Measurements from ENCODE around the gene PNPO.
"Not testable (repeated sequence)": the region's sequence is repeated elsewhere in the genome, so short reads cannot be mapped to it uniquely, and the experiment has no call there.

The PNPO gene

GRCh38 chr17:47978324-47978723 lies 37.0 kb downstream of the PNPO start:
- Histone ChIP-seq H3K27ac (ENCODE audit: low read depth, low read length) (no peak overlapping the region), H2AFZ (ENCODE audit: low read length, unreplicated experiment) (no peak overlapping the region), H3K4me3 (ENCODE audit: low read depth, low read length) (no peak overlapping the region), H3K27me3 (ENCODE audit: insufficient read depth, low read length) (no peaks in the 10 kb centered on the region), H3K36me3 (ENCODE audit: insufficient read depth, low read length) (0 out of 2 replicates have a peak, but pooled peaks cover 8% of the 10 kb centered on the region), H3K79me2 (ENCODE audit: control insufficient read depth, insufficient read depth, low read length, unreplicated experiment) (no peaks in the 10 kb centered on the region), H3K4me1 (ENCODE audit: control insufficient read depth, insufficient read depth, low read length, unreplicated experiment) (no peaks in the 10 kb centered on the region)

GRCh38 chr17:47980541-47980940 lies 39.2 kb downstream of the PNPO start:
- Histone ChIP-seq H2AFZ (ENCODE audit: low read length, unreplicated experiment) (no peak overlapping the region), H3K4me1 (ENCODE audit: control insufficient read depth, insufficient read depth, low read length, unreplicated experiment) (no peaks in the 10 kb centered on the region), H3K27me3 (ENCODE audit: insufficient read depth, low read length) (no peaks in the 10 kb centered on the region), H3K27ac (ENCODE audit: low read depth, low read length) (no peak overlapping the region), H3K4me3 (ENCODE audit: low read depth, low read length) (no peak overlapping the region), H3K79me2 (ENCODE audit: control insufficient read depth, insufficient read depth, low read length, unreplicated experiment) (no peaks in the 10 kb centered on the region), H3K36me3 (ENCODE audit: insufficient read depth, low read length) (0 out of 2 replicates have a peak, but pooled peaks cover 8% of the 10 kb centered on the region)

GRCh38 chr17:47981462-47981861 lies 40.1 kb downstream of the PNPO start:
- Histone ChIP-seq H2AFZ (ENCODE audit: low read length, unreplicated experiment) (no peak overlapping the region), H3K27me3 (ENCODE audit: insufficient read depth, low read length) (no peaks in the 10 kb centered on the region), H3K4me1 (ENCODE audit: control insufficient read depth, insufficient read depth, low read length, unreplicated experiment) (no peaks in the 10 kb centered on the region), H3K36me3 (ENCODE audit: insufficient read depth, low read length) (0 out of 2 replicates have a peak, but pooled peaks cover 8% of the 10 kb centered on the region), H3K4me3 (ENCODE audit: low read depth, low read length) (no peak overlapping the region), H3K27ac (ENCODE audit: low read depth, low read length) (no peak overlapping the region), H3K79me2 (ENCODE audit: control insufficient read depth, insufficient read depth, low read length, unreplicated experiment) (no peaks in the 10 kb centered on the region)

GRCh38 chr17:47982091-47982617 lies 40.8 kb downstream of the PNPO start:
- Histone ChIP-seq H3K79me2 (ENCODE audit: control insufficient read depth, insufficient read depth, low read length, unreplicated experiment) (no peaks in the 10 kb centered on the region), H2AFZ (ENCODE audit: low read length, unreplicated experiment) (no peak overlapping the region), H3K4me1 (ENCODE audit: control insufficient read depth, insufficient read depth, low read length, unreplicated experiment) (no peaks in the 10 kb centered on the region), H3K4me3 (ENCODE audit: low read depth, low read length) (no peak overlapping the region), H3K27me3 (ENCODE audit: insufficient read depth, low read length) (no peaks in the 10 kb centered on the region), H3K27ac (ENCODE audit: low read depth, low read length) (no peak overlapping the region), H3K36me3 (ENCODE audit: insufficient read depth, low read length) (0 out of 2 replicates have a peak, but pooled peaks cover 8% of the 10 kb centered on the region)

- H3K27ac ChIP-seq (ENCODE audit: low read depth, low read length), result no peak overlapping the region
- H3K4me1 ChIP-seq (ENCODE audit: control insufficient read depth, insufficient read depth, low read length, unreplicated experiment), result no peaks in the 10 kb centered on the region
- 0 out of 2 replicates have a peak, but pooled peaks cover 8% of the 10 kb centered on the region for H3K36me3 ChIP-seq (ENCODE audit: insufficient read depth, low read length)
- no peak overlapping the region for H2AFZ ChIP-seq (ENCODE audit: low read length, unreplicated experiment)
- H3K4me3 ChIP-seq (ENCODE audit: low read depth, low read length), result no peak overlapping the region
- H3K27me3 ChIP-seq (ENCODE audit: insufficient read depth, low read length), result no peaks in the 10 kb centered on the region
- no peaks in the 10 kb centered on the region for H3K79me2 ChIP-seq (ENCODE audit: control insufficient read depth, insufficient read depth, low read length, unreplicated experiment)
Measured at GRCh38 chr17:47982645-47983390, 41.4 kb downstream of the PNPO start.

- Histone ChIP-seq H3K27me3 (ENCODE audit: insufficient read depth, low read length) (no peaks in the 10 kb centered on the region), H3K4me3 (ENCODE audit: low read depth, low read length) (no peak overlapping the region), H3K79me2 (ENCODE audit: control insufficient read depth, insufficient read depth, low read length, unreplicated experiment) (no peaks in the 10 kb centered on the region), H3K4me1 (ENCODE audit: control insufficient read depth, insufficient read depth, low read length, unreplicated experiment) (no peaks in the 10 kb centered on the region), H3K36me3 (ENCODE audit: insufficient read depth, low read length) (0 out of 2 replicates have a peak, but pooled peaks cover 6% of the 10 kb centered on the region), H2AFZ (ENCODE audit: low read length, unreplicated experiment) (no peak overlapping the region), H3K27ac (ENCODE audit: low read depth, low read length) (no peak overlapping the region)
Measured at GRCh38 chr17:47983492-47984223, 42.3 kb downstream of the PNPO start.

- Histone ChIP-seq H3K36me3 (ENCODE audit: insufficient read depth, low read length) (no peaks in the 10 kb centered on the region), H3K79me2 (ENCODE audit: control insufficient read depth, insufficient read depth, low read length, unreplicated experiment) (no peaks in the 10 kb centered on the region), H2AFZ (ENCODE audit: low read length, unreplicated experiment) (no peak overlapping the region), H3K4me3 (ENCODE audit: low read depth, low read length) (no peak overlapping the region), H3K4me1 (ENCODE audit: control insufficient read depth, insufficient read depth, low read length, unreplicated experiment) (no peaks in the 10 kb centered on the region), H3K27ac (ENCODE audit: low read depth, low read length) (no peak overlapping the region), H3K27me3 (ENCODE audit: insufficient read depth, low read length) (no peaks in the 10 kb centered on the region)
Measured at GRCh38 chr17:47986520-47986919, 45.1 kb downstream of the PNPO start.

GRCh38 chr17:47987240-47987835 lies 46.0 kb downstream of the PNPO start:
- Histone ChIP-seq H3K36me3 (ENCODE audit: insufficient read depth, low read length) (no peaks in the 10 kb centered on the region), H3K4me3 (ENCODE audit: low read depth, low read length) (no peak overlapping the region), H3K27ac (ENCODE audit: low read depth, low read length) (no peak overlapping the region), H3K79me2 (ENCODE audit: control insufficient read depth, insufficient read depth, low read length, unreplicated experiment) (no peaks in the 10 kb centered on the region), H3K4me1 (ENCODE audit: control insufficient read depth, insufficient read depth, low read length, unreplicated experiment) (no peaks in the 10 kb centered on the region), H3K27me3 (ENCODE audit: insufficient read depth, low read length) (no peaks in the 10 kb centered on the region), H2AFZ (ENCODE audit: low read length, unreplicated experiment) (no peak overlapping the region)

- H3K4me1 ChIP-seq (ENCODE audit: control insufficient read depth, insufficient read depth, low read length, unreplicated experiment); H2AFZ ChIP-seq (ENCODE audit: low read length, unreplicated experiment); H3K27ac ChIP-seq (ENCODE audit: low read depth, low read length); H3K4me3 ChIP-seq (ENCODE audit: low read depth, low read length); H3K36me3 ChIP-seq (ENCODE audit: insufficient read depth, low read length); H3K27me3 ChIP-seq (ENCODE audit: insufficient read depth, low read length); H3K79me2 ChIP-seq (ENCODE audit: control insufficient read depth, insufficient read depth, low read length, unreplicated experiment): not testable (repeated sequence)
Measured at GRCh38 chr17:47988445-47988844, 47.1 kb downstream of the PNPO start.

GRCh38 chr17:47989159-47989558 lies 47.8 kb downstream of the PNPO start:
- no peak overlapping the region for H3K27ac ChIP-seq (ENCODE audit: low read depth, low read length)
- H3K4me1 ChIP-seq (ENCODE audit: control insufficient read depth, insufficient read depth, low read length, unreplicated experiment), result no peaks in the 10 kb centered on the region
- no peaks in the 10 kb centered on the region for H3K36me3 ChIP-seq (ENCODE audit: insufficient read depth, low read length)
- no peak overlapping the region for H3K4me3 ChIP-seq (ENCODE audit: low read depth, low read length)
- H2AFZ ChIP-seq (ENCODE audit: low read length, unreplicated experiment), result no peak overlapping the region
- H3K79me2 ChIP-seq (ENCODE audit: control insufficient read depth, insufficient read depth, low read length, unreplicated experiment), result no peaks in the 10 kb centered on the region
- no peaks in the 10 kb centered on the region for H3K27me3 ChIP-seq (ENCODE audit: insufficient read depth, low read length)

All from ACC112 (cell line).